GM19240 (cell line): Measurements from ENCODE around the gene NME2.
A peak's percentile ranks its signal among the peaks of the same experiment; 100 is the strongest.
"Not testable (repeated sequence)": the region's sequence is repeated elsewhere in the genome, so short reads cannot be mapped to it uniquely, and the experiment has no call there.

ENCODE experiments used
- DNase-seq: peaks from one replicate; pipeline ENCODE4 v3.0.0; 2011; ENCODE audit warnings: low spot score; ENCODE audit not compliant: insufficient read length

The NME2 gene

GRCh38 chr17:51166198-51166986, at the start of gene NME2:
TSS of gene NME2 (plus strand) at chr17:51166411. CDS start at chr17:51166831, 420 bp downstream.
- peak; percentile 74 for DNase-seq

GRCh38 chr17:51118330-51119195, 47.6 kb upstream of the NME2 start:
- no peak for DNase-seq

GRCh38 chr17:51119415-51120356, 46.5 kb upstream of the NME2 start:
- DNase-seq = peak; percentile 18

GRCh38 chr17:51120357-51120738, 45.9 kb upstream of the NME2 start:
- DNase-seq = peak; percentile 26

- peak; percentile 83 for DNase-seq
Measured at GRCh38 chr17:51120739-51121619, 45.2 kb upstream of the NME2 start, which contains the start of gene SPAG9. TSS of gene SPAG9 (minus strand) at chr17:51120868. CDS start at chr17:51120656, 212 bp downstream.

- DNase-seq = peak; percentile 49
Measured at GRCh38 chr17:51121620-51122472, 44.4 kb upstream of the NME2 start.

GRCh38 chr17:51122473-51123115, 43.6 kb upstream of the NME2 start:
- not testable (repeated sequence) for DNase-seq

GRCh38 chr17:51124640-51125503, 41.3 kb upstream of the NME2 start:
- no peak for DNase-seq

- DNase-seq = no peak
Measured at GRCh38 chr17:51128076-51128475, 38.1 kb upstream of the NME2 start.

- no peak for DNase-seq
Measured at GRCh38 chr17:51132964-51133319, 33.3 kb upstream of the NME2 start.

GRCh38 chr17:51133365-51133764, 32.8 kb upstream of the NME2 start:
- no peak for DNase-seq

- no peak for DNase-seq
Measured at GRCh38 chr17:51135956-51136355, 30.3 kb upstream of the NME2 start.

GRCh38 chr17:51142597-51142996, 23.6 kb upstream of the NME2 start:
- no peak for DNase-seq

GRCh38 chr17:51144266-51145022, 21.8 kb upstream of the NME2 start:
- DNase-seq = no peak

- no peak for DNase-seq
Measured at GRCh38 chr17:51147650-51148049, 18.6 kb upstream of the NME2 start.

- DNase-seq = no peak
Measured at GRCh38 chr17:51149163-51149562, 17.0 kb upstream of the NME2 start.

GRCh38 chr17:51150932-51151331, 15.3 kb upstream of the NME2 start:
- DNase-seq = no peak
